GM12878 (cell line): ENCODE results near the gene FXYD6. TPM values are rescaled to one million over a fixed set of nuclear protein-coding genes. Genes with fewer than 3 reads are reported as not detected.

ENCODE experiments used
- ATAC-seq: fragments of 200-7000 bp; cut with Tn5 transposase; 3 replicates; pipeline ENCODE4 v1.9.1; 2020; ENCODE audit warnings: mild to moderate bottlenecking, moderate library complexity
- BruUV-seq: library from RNA; stranded (reverse); fragments of 400-500 nt; replicated peaks from 2 replicates; lab custom pipeline; 2021; lab: Mats Ljungman, UMichigan
- CTCF ChIA-PET: fragments of 300-600 bp; sonication (Branson Sonifier 250); formaldehyde crosslinking; extraction: SDS; loops from one replicate; lab custom pipeline; 2021; ENCODE audit warnings: inconsistent platforms; lab: Yijun Ruan, JAX
- POLR2A ChIA-PET: fragments of 350-600 bp; formaldehyde crosslinking; extraction: SDS; loops from one replicate; lab custom pipeline; 2021; ENCODE audit warnings: inconsistent platforms; lab: Charles Lee
- RAD21 ChIA-PET: fragments of 300-600 bp; sonication (Branson Sonifier 250); formaldehyde crosslinking; loops from one replicate; lab custom pipeline; 2023; ENCODE audit warnings: antibody characterized with exemption; ENCODE audit not compliant: unreplicated experiment; lab: Charles Lee
- SMC1A ChIA-PET: fragments of 300-600 bp; sonication (Branson Sonifier 250); formaldehyde crosslinking; loops from one replicate; lab custom pipeline; 2023; ENCODE audit not compliant: unreplicated experiment, uncharacterized antibody; lab: Charles Lee
- DNase-seq: peaks from one replicate; pipeline ENCODE4 v3.0.0-alpha.2; 2011; ENCODE audit warnings: low read depth, low spot score
- FAIRE-seq: peaks from 3 replicates; lab custom pipeline; 2011; peaks lifted over from hg19 to GRCh38; lab: Jason Lieb, UNC
- H2AFZ ChIP-seq: 2 replicates; pipeline ENCODE4 v1.6.0; 2011; ENCODE audit warnings: low read depth, low read length, control low read depth; ENCODE audit not compliant: control insufficient read depth
- H3K27ac ChIP-seq: 2 replicates; pipeline ENCODE4 v1.5.1; 2011; ENCODE audit warnings: control low read depth; ENCODE audit not compliant: control insufficient read depth, insufficient read depth
- H3K27me3 ChIP-seq, 2 experiments: replicated peaks in 1 of 2; 2 replicates each; pipeline versions ENCODE4 v1.6.0 to v1.6.1; 2011; ENCODE audit warnings: low read length in 1 of 2; ENCODE audit not compliant: control insufficient read depth in 2 of 2, insufficient read depth in 2 of 2
- H3K36me3 ChIP-seq, 2 experiments: 2 replicates each; pipeline ENCODE4 v1.5.1; 2011; ENCODE audit warnings: low read length in 1 of 2; ENCODE audit not compliant: control insufficient read depth in 2 of 2, insufficient read depth in 2 of 2
- H3K4me1 ChIP-seq: 2 replicates; pipeline ENCODE4 v1.6.1; 2011; ENCODE audit warnings: mild to moderate bottlenecking, low read length, moderate library complexity, mixed read lengths; ENCODE audit not compliant: control insufficient read depth, insufficient read depth
- H3K4me2 ChIP-seq: 2 replicates; pipeline ENCODE4 v1.6.0; 2011; ENCODE audit warnings: control low read depth; ENCODE audit not compliant: control insufficient read depth, insufficient read depth
- H3K4me3 ChIP-seq: fragments of 200-600 bp; sonication (generic); 2 replicates; pipeline ENCODE4 v1.5.1; 2016
- H3K79me2 ChIP-seq: 2 replicates; pipeline ENCODE4 v1.6.0; 2011; ENCODE audit warnings: low read length; ENCODE audit not compliant: control insufficient read depth, insufficient read depth
- H3K9ac ChIP-seq: 2 replicates; pipeline ENCODE4 v1.8.0; 2011; ENCODE audit warnings: low read length, control low read depth, mixed read lengths; ENCODE audit not compliant: control insufficient read depth, insufficient read depth
- H3K9me3 ChIP-seq: replicated peaks from 3 replicates; pipeline ENCODE4 v1.5.1; 2011; ENCODE audit warnings: mild to moderate bottlenecking, low read length; ENCODE audit not compliant: control insufficient read depth, insufficient read depth
- H4K20me1 ChIP-seq: 2 replicates; pipeline ENCODE4 v1.6.0; 2011; ENCODE audit not compliant: control insufficient read depth, insufficient read depth
- CREB1 ChIP-seq: IDR thresholded peaks from 2 replicates; pipeline ENCODE4 v1.6.1; 2012; ENCODE audit warnings: low read depth, mild to moderate bottlenecking, inconsistent platforms
- JUNB ChIP-seq: IDR thresholded peaks from 2 replicates; pipeline ENCODE4 v1.6.1; 2016; ENCODE audit warnings: antibody characterized with exemption, mild to moderate bottlenecking
- MAX ChIP-seq: IDR thresholded peaks from 2 replicates; pipeline ENCODE4 v1.6.1; 2012; ENCODE audit warnings: low read depth, low read length, improper control_type of control experiment
- MYB ChIP-seq: fragments of 150-350 bp; IDR thresholded peaks from 2 replicates; pipeline ENCODE4 v1.6.1; 2014; ENCODE audit warnings: mild to moderate bottlenecking, low read depth, low read length, borderline replicate concordance
- RB1 ChIP-seq: fragments of 450-650 bp; formaldehyde crosslinking; IDR thresholded peaks from 2 replicates; pipeline ENCODE4 v1.6.1; 2017; ENCODE audit warnings: mild to moderate bottlenecking, borderline replicate concordance
- SRF ChIP-seq, 2 experiments: IDR thresholded peaks; 2 replicates each; pipeline ENCODE4 v1.6.1; 2011; ENCODE audit warnings: low read depth in 2 of 2, low read length in 2 of 2, mild to moderate bottlenecking in 1 of 2, moderate library complexity in 1 of 2
- WGBS: methylation state at CpG from one replicate; pipeline ENCODE4 v1.1.6; 2016; ENCODE audit warnings: low lambda C conversion rate; ENCODE audit not compliant: insufficient replicate concordance, insufficient coverage; ENCODE audit errors: missing lambda C conversion rate; 5-methylcytosine and 5-hydroxymethylcytosine counted together
- in situ Hi-C: fragments of 300-500 bp; cut with MboI; formaldehyde crosslinking; loops from 9 replicates; pipeline ENCODE4 v1.14.3; 2018; ENCODE audit warnings: mixed read lengths
- intact Hi-C: fragments of 100-400 bp; cut with micrococcal nuclease; formaldehyde crosslinking; loops from one replicate; pipeline ENCODE4 v1.14.2; 2022; ENCODE audit not compliant: unreplicated experiment
- polyA plus RNA-seq, 11 experiments: library from polyadenylated mRNA; depleted of rRNA in 4 of 11; unstranded in 6 of 11; stranded (reverse) in 5 of 11; fragments of >200 nt; fragmentation: Nextera tagmentation in 4 of 11; fragmentation: Illumina TruSeq in 1 of 11; extraction: Ambion mirVana in 4 of 11; extraction: Trizol in 1 of 11; gene quantifications; 1 replicate in 1 of 11; 2 replicates in 10 of 11; pipeline versions ENCODE4 v1.2.1 to v1.2.3, GENCODE V29; 2011 to 2016; ENCODE audit warnings: inconsistent platforms in 2 of 11, missing spikeins in 2 of 11, low read depth in 1 of 11
- total RNA-seq, 4 experiments: library from RNA; depleted of rRNA in 3 of 4; stranded (reverse); fragments of >200 nt in 3 of 4; fragmentation: Illumina TruSeq in 1 of 4; extraction: Trizol in 1 of 4; gene quantifications; 2 replicates each; pipeline versions ENCODE4 v1.2.1 to v1.2.3, GENCODE V29; 2013 to 2021
- TF ChIP-seq, protein P1 (sequence below): fragments of 450-650 bp; conservative IDR thresholded peaks from 2 replicates; pipeline ENCODE4 v1.6.1; 2017; ENCODE audit warnings: mild to moderate bottlenecking, moderate library complexity

FXYD6 gene
- total and polyA plus RNA-seq, 10 of the 15 experiments (the other 5 are each of a cell fraction or from before 2014, with no cell fraction given): 0.09 to 2.0 (median 0.23) TPM; not detected in 2

GRCh38 chr11:117903505-117904382 is 27.3 kb upstream of the FXYD6 start (continued):
- TF ChIP-seq MAX: no peak
- TF ChIP-seq JUNB: no peak

DNA sequence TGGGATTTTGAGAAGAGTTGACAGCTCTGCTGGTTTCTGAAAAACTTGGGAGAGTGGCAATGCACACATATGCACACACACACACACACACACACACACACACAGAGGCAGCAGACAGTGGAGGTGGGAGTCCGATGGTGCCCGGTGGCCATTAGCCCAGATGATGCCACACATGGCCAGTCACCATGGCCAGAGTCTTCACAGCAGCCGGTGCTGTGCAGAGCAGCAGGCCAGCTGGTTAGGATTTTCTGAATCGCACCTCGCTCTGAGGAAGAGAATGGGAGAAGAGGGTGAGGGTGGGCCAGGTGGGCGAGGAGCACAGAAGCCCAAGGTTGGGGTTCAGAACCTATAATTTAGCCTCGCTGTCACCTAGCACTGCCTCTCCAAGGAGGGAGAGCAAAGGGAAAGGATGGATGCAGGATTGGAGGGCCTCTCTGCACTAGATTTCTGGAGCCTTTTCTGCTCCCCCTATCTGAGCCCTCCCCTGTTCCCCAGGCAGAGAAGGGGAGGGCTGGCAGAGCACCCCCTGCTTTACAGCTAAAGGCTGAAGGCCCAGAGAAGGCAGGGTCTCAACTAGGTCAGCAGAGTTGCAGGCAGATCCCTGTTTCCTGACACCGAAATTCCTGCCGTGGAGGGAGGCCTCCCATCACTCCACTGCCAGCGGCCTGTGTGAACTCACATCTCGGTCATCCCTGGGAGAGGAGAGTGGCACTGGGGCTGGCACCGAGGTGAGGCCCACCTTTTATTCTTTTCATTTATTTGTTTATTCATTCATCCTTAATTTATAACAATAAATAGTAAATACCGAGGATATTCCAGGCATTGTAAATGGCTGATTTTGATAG is 25.8 kb upstream of the FXYD6 start:
- ChIA-PET RAD21 (interaction anchor here (1.4 kb wide), 1 partner anchor 78 kb away, joined by 5 read pairs; no protein-coding TSS in a partner anchor), CTCF (interaction anchor here (0.8 to 5.8 kb wide), 8 partner anchors 25 to 95 kb away, joined by 3 to 32 read pairs (median 3); no protein-coding TSS in a partner anchor), SMC1A (interaction anchor here (1.0 to 6.4 kb wide), 3 partner anchors 44 to 95 kb away, joined by 3 to 29 read pairs (median 5); no protein-coding TSS in a partner anchor), POLR2A (interaction anchor here (0.6 kb wide), 2 partner anchors 92 to 917 kb away, joined by 3 to 4 read pairs; no protein-coding TSS in a partner anchor)
- no TSS peak for BruUV-seq
- no peak overlapping the region for H3K27ac ChIP-seq
- intact Hi-C loops (no loop called here), in situ Hi-C loops (no loop called here)
- 40% methylated on average over 13 of the region's 13 CpGs for WGBS
- H3K9me3 ChIP-seq: no peaks in the 10 kb centered on the region
- H3K4me1 ChIP-seq: peaks cover 7% of the 10 kb centered on the region
- ATAC-seq (no peak), DNase-seq (no peak), FAIRE-seq (no peak)
- no peak overlapping the region for H2AFZ ChIP-seq
- no peak overlapping the region for H3K9ac ChIP-seq
- no peaks in the 10 kb centered on the region for H4K20me1 ChIP-seq
- H3K36me3 ChIP-seq: no peaks in the 10 kb centered on the region
- no peaks in the 10 kb centered on the region; a peak in 1 of 4 replicates for H3K27me3 ChIP-seq
- no peak overlapping the region for H3K4me3 ChIP-seq
- TF ChIP-seq SRF (IDR thresholded peaks at IDR 0.05; ENCODE audit: low read depth in 2 of 2, low read length in 2 of 2) (no peak), MYB (no peak), CREB1 (no peak), RB1 (no peak)
- TF ChIP-seq, protein P1, sequence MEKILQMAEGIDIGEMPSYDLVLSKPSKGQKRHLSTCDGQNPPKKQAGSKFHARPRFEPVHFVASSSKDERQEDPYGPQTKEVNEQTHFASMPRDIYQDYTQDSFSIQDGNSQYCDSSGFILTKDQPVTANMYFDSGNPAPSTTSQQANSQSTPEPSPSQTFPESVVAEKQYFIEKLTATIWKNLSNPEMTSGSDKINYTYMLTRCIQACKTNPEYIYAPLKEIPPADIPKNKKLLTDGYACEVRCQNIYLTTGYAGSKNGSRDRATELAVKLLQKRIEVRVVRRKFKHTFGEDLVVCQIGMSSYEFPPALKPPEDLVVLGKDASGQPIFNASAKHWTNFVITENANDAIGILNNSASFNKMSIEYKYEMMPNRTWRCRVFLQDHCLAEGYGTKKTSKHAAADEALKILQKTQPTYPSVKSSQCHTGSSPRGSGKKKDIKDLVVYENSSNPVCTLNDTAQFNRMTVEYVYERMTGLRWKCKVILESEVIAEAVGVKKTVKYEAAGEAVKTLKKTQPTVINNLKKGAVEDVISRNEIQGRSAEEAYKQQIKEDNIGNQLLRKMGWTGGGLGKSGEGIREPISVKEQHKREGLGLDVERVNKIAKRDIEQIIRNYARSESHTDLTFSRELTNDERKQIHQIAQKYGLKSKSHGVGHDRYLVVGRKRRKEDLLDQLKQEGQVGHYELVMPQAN: no peak
- H3K4me2 ChIP-seq: no peak overlapping the region
- H3K79me2 ChIP-seq: no peaks in the 10 kb centered on the region
